ENCODE data around the gene KDM4B.

The KDM4B gene

DNA sequence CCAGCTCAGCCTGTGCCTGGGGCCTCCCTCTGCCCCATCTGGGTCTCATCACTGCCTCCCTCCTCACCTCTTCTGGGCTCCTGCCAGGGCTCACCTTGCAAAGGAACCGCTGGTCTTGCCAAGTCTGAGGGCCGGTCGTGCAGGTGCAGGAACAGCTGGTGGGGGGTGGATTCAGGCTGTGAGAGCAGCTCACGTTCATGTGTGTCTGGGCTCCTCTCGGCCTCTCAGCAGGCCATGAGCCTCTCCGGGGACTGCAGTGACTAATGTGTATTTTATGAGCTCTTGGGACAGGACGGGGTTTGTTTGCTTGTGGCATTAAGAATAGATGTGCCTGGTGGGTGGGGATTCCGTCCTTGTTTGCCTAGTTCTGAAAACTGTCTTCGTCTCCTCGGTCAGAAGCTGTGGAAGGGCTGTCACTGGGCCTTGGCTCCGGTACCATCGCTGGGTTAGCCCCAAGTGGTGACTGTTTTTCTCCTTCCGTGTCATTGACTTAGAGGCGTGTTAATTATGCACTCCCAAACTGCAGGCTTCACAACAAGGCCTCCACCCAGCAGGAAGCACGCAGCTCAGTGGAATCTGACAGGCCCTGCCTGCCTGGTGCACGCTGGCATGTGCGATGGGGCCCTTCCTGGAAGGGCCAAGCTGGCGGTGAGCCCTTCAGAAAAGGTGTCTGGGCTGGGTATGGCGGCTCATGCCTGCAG, 77.6 kb downstream of the KDM4B start:
- no peak for TF ChIP-seq Cebpa-rat (IDR thresholded peaks at IDR 0.05)
- Histone ChIP-seq H3K4me2 (peak overlapping the region in 5 of 11 experiments; percentile 3 to 41 (median 29); a peak in 8 of 22 replicates), H3K9ac (peak overlapping the region in 3 of 11 experiments; percentile 2 to 19 (median 13); a peak in 5 of 22 replicates), H3K27ac (no peak overlapping the region), H4K20me1 (peaks cover 69 to 99% (median 84%) of the 10 kb centered on the region in 11 experiments), H3K4me1 (peaks cover 23 to 61% (median 56%) of the 10 kb centered on the region in 10 experiments), H3K27me3 (no peaks in the 10 kb centered on the region), H3K4me3 (no peak overlapping the region), H3K9me3 (replicated peaks in 1 of 11) (no peaks in the 10 kb centered on the region), H3K36me3 (peaks cover 32 to 92% (median 58%) of the 10 kb centered on the region in 11 experiments)

DNA sequence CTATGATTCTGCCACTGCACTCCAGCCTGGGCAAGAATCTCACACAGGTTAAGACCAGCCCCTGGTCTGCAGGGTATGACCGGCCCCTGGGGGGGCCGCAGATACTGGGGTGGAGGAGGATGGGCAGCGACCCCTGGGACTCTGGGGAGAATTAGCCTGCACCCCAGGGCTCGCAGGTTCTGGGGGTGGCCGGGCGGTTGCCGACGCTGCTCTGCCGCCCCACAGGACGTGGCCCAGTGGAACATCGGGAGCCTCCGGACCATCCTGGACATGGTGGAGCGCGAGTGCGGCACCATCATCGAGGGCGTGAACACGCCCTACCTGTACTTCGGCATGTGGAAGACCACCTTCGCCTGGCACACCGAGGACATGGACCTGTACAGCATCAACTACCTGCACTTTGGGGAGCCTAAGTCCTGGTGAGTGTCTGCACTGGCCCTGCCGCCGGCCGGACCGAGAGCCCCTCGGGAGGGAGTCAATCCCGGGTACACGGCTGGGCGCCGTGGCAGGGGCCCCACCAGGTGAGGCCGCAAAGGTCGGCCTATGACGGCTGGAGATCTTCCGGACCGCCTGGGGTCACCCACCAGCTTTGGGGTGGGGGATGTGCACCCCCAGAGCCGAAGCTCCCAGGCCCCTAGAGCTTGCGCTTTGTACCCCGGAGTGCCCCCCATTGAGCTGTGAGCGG, 78.5 kb downstream of the KDM4B start:
- Histone ChIP-seq H3K4me2 (peak overlapping the region in 7 of 11 experiments; percentile 23 to 90 (median 41); a peak in 6 of 22 replicates), H4K20me1 (peaks cover 75 to 97% (median 86%) of the 10 kb centered on the region in 11 experiments), H3K36me3 (peaks cover 31 to 89% (median 53%) of the 10 kb centered on the region in 11 experiments), H3K4me3 (no peak overlapping the region), H3K9ac (peak overlapping the region in 1 of 11 experiments; percentile 19; a peak in 1 of 22 replicates), H3K9me3 (replicated peaks in 1 of 11) (no peaks in the 10 kb centered on the region), H3K4me1 (peaks cover 21 to 64% (median 57%) of the 10 kb centered on the region in 10 experiments), H3K27me3 (no peaks in the 10 kb centered on the region), H3K27ac (no peak overlapping the region)
- no peak for TF ChIP-seq Cebpa-rat (IDR thresholded peaks at IDR 0.05)

DNA sequence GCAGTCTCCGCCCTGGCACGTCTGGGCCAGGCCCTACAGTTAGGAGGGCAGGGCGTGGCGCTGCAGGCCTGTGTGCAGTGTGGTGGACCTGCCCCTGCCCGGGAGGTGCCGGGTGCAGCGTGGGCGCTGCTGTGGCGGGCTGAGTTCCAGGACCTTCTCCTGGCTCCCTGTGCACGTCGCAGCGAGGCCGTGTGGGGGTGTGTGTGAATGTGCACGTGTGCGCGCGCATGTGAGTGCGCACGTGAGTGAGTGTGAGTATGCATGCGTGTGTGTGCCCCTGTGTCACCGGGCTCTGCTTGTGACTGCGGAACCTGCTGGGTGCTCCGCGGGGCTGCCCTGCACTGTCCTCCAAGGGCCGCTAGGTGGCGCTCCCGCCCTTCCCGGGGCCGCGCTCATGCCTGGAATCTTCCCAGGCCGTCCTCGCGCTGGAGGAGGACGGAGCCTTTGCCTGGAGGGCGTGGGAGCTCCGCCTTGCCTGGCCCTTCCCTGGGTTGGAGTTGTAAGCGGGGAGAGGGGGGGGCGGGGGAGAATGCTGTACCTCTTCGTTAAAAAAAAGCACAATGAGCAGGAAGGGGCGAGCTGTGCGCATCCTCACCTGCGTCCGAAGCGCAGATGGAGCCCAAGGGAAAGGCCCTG, 79.3 kb downstream of the KDM4B start:
- H3K9ac ChIP-seq, result peak overlapping the region in 9 of 11 experiments; percentile 0 to 67 (median 57); a peak in 6 of 22 replicates
- no peaks in the 10 kb centered on the region for H3K27me3 ChIP-seq
- H3K27ac ChIP-seq, result peak overlapping the region in 4 of 11 experiments; percentile 4 to 72 (median 45); a peak in 4 of 22 replicates
- peak overlapping the region; percentile 23 to 91 (median 82) for H3K4me2 ChIP-seq
- no peak for TF ChIP-seq Cebpa-rat (IDR thresholded peaks at IDR 0.05)
- no peaks in the 10 kb centered on the region for H3K9me3 ChIP-seq (replicated peaks in 1 of 11)
- peaks cover 26 to 89% (median 51%) of the 10 kb centered on the region in 11 experiments for H3K36me3 ChIP-seq
- peaks cover 21 to 73% (median 63%) of the 10 kb centered on the region in 10 experiments for H3K4me1 ChIP-seq
- no peak overlapping the region for H3K4me3 ChIP-seq
- peaks cover 83 to 97% (median 88%) of the 10 kb centered on the region in 11 experiments for H4K20me1 ChIP-seq

DNA sequence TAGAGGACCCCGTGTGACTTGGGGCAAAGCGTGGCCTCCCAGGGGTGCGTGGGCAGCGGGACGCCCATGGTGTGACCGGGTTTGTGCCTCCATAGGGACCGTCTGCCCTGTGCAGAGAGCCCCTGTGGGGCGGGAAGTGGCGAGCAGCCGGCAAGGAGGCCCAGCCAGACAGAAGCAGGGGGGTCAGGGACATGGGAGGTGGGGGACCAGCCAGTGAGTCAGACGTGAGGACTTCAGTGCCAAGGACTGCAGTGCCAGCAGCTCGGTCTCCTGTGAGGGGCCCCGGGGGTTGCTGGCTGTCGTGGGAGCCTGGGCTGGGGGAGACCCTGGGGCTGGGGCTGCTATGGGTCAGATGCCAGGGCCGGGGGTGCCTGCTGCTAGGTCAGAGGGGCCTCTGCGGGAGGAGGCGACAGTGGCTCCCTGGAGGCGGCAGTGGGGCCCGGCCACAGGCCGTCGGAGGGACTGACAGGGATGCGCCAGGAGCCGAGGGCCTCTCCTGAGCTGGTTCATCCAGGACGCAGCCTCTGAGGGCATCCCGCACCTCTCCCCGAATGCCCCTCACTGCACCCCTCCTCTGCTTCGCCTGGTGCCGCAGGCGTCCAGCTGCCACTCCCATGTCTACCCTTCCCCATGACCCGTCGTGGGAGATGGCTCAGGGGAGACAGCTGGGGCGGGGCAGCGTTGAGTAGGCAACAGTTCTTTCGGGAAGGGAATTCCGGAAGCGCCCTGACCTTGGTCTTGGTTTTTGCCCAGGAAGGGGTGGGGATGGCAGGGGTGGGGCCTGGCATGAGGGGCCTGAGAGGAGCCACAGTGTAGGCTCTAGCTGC, 80.0 kb downstream of the KDM4B start:
- no peak for TF ChIP-seq Cebpa-rat (IDR thresholded peaks at IDR 0.05)
- Histone ChIP-seq H3K9ac (peak overlapping the region in 10 of 11 experiments; percentile 11 to 67 (median 52); a peak in 14 of 22 replicates), H4K20me1 (peaks cover 90 to 97% (median 95%) of the 10 kb centered on the region in 11 experiments), H3K27ac (peak overlapping the region in 5 of 11 experiments; percentile 4 to 72 (median 57); a peak in 8 of 22 replicates), H3K27me3 (no peaks in the 10 kb centered on the region), H3K4me1 (peaks cover 21 to 80% (median 65%) of the 10 kb centered on the region in 10 experiments), H3K9me3 (replicated peaks in 1 of 11) (no peaks in the 10 kb centered on the region), H3K36me3 (peaks cover 28 to 92% (median 54%) of the 10 kb centered on the region in 11 experiments), H3K4me2 (peak overlapping the region; percentile 23 to 91 (median 82)), H3K4me3 (no peak overlapping the region)

DNA sequence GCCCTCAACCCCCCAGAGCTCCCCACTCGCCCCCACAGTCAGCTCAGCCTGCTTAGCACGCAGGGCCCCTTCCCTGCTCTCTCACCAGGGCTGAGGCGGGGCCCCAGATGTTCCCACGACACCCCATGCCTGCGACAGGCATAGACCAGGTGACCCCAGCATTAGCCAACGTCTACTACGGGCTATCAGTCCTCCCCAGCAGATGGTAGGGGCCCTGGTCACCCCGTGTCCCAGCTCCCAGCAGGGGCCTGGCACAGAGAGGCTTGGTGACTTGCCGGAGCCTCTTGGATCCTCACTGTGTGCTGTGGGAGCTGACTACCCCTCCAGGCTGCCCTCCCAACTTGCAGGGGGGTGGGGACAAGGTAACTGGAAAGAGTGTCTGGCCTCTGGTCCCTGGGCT, 80.6 kb downstream of the KDM4B start:
- Histone ChIP-seq H4K20me1 (peaks cover 94 to 99% (median 98%) of the 10 kb centered on the region in 11 experiments), H3K4me2 (peak overlapping the region; percentile 23 to 91 (median 82); a peak in 21 of 22 replicates), H3K27ac (peak overlapping the region in 4 of 11 experiments; percentile 45 to 72 (median 64); a peak in 7 of 22 replicates), H3K9me3 (replicated peaks in 1 of 11) (no peaks in the 10 kb centered on the region), H3K9ac (peak overlapping the region in 8 of 11 experiments; percentile 1 to 67 (median 52); a peak in 13 of 22 replicates), H3K4me3 (no peak overlapping the region), H3K4me1 (peaks cover 21 to 81% (median 65%) of the 10 kb centered on the region in 10 experiments), H3K27me3 (no peaks in the 10 kb centered on the region), H3K36me3 (peaks cover 31 to 94% (median 58%) of the 10 kb centered on the region in 11 experiments)
- TF ChIP-seq Cebpa-rat (IDR thresholded peaks at IDR 0.05), result no peak

DNA sequence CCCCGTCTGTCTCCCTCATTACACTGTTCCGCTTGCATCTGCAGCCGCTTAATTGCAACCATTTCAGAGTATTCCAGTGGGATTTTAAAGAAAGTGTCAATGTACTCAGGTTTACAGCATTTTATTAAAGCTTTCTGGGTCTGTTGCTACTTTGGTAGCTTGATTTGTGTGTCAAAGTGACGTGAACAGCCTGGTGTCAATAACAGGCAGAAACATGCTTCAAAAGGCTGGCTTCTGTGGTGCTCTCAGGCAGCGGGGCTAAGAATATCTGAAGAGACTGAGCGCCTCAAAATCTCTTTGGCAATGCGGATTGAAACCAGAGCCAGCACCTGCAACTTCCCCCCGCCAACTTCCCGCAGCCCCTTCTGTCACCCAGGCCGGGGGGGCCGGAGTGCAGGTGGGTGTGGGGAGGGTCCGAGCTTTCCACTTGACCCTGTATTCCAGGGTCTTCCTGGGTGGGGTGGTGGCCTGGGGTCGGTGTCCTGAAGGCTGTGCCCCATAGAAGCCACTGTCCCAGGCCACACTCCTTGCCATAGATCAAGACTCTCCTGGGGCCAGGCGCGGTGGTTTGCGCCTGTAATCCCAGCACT, 81.2 kb downstream of the KDM4B start:
- H3K4me3 ChIP-seq, result no peak overlapping the region
- H3K4me2 ChIP-seq, result peak overlapping the region in 9 of 11 experiments; percentile 65 to 91 (median 86); a peak in 18 of 22 replicates
- no peaks in the 10 kb centered on the region for H3K9me3 ChIP-seq (replicated peaks in 1 of 11)
- peak overlapping the region in 9 of 11 experiments; percentile 1 to 67 (median 47); a peak in 13 of 22 replicates for H3K9ac ChIP-seq
- no peaks in the 10 kb centered on the region for H3K27me3 ChIP-seq
- H3K27ac ChIP-seq, result peak overlapping the region in 4 of 11 experiments; percentile 45 to 72 (median 64); a peak in 7 of 22 replicates
- H4K20me1 ChIP-seq, result peaks cover 94 to 99% (median 98%) of the 10 kb centered on the region in 11 experiments
- peaks cover 21 to 81% (median 65%) of the 10 kb centered on the region in 10 experiments for H3K4me1 ChIP-seq
- H3K36me3 ChIP-seq, result peaks cover 31 to 94% (median 59%) of the 10 kb centered on the region in 11 experiments
- no peak for TF ChIP-seq Cebpa-rat (IDR thresholded peaks at IDR 0.05)

DNA sequence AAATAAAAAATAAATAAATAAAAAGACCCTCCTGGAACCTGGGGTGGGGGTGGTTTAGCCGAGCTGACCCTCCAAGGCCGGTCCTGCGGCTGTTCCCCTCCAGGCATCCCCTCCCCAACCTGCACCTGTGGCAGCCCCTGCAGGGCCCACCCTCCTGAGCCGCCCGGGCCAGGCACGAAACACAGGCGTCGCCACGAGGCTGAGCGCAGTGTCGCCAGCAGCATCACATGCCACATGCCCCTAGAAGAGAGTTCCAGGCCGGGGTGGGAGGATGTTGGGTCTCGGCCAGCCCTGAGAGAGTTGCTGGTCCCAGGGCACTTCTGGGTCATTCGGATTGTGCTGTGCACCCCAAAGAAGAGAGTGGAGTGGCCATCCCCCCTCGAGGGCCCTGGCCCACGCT, 82.0 kb downstream of the KDM4B start:
- no peaks in the 10 kb centered on the region for H3K27me3 ChIP-seq
- H3K4me2 ChIP-seq, result peak overlapping the region in 3 of 11 experiments; percentile 12 to 90 (median 87); a peak in 2 of 22 replicates
- no peak for TF ChIP-seq Cebpa-rat (IDR thresholded peaks at IDR 0.05)
- peaks cover 34 to 95% (median 63%) of the 10 kb centered on the region in 11 experiments for H3K36me3 ChIP-seq
- H3K9me3 ChIP-seq (replicated peaks in 1 of 11), result no peaks in the 10 kb centered on the region
- peaks cover 21 to 77% (median 63%) of the 10 kb centered on the region in 10 experiments for H3K4me1 ChIP-seq
- no peak overlapping the region for H3K4me3 ChIP-seq
- H3K9ac ChIP-seq, result 0 out of 22 replicates have a peak overlapping the region, but pooled peaks of 1 of the 11 experiments have one; percentile 15
- H3K27ac ChIP-seq, result peak overlapping the region in 2 of 11 experiments; percentile 45 to 54; a peak in 2 of 22 replicates
- H4K20me1 ChIP-seq, result peaks cover 93 to 99% (median 97%) of the 10 kb centered on the region in 11 experiments
